Suprapubic skin (tissue), 4 donors: Measurements from ENCODE around the gene UBQLN4. TPM values are rescaled to one million over a fixed set of nuclear protein-coding genes. Genes with fewer than 3 reads are reported as not detected.

Experiments used
- DNase-seq, 2 donors: peaks; one replicate each; pipeline ENCODE4 v3.0.0-alpha.2; 2019; ENCODE audit warnings: low spot score in 2 of 2
- H3K27ac ChIP-seq: fragments of 200-600 bp; sonication (generic); one replicate; pipeline ENCODE4 v1.5.1; 2019
- H3K27me3 ChIP-seq: fragments of 200-600 bp; sonication (generic); one replicate; pipeline ENCODE4 v1.5.1; 2019
- H3K36me3 ChIP-seq: fragments of 200-600 bp; sonication (generic); one replicate; pipeline ENCODE4 v1.5.1; 2019
- H3K4me1 ChIP-seq: fragments of 200-600 bp; sonication (generic); one replicate; pipeline ENCODE4 v1.5.1; 2019
- H3K4me3 ChIP-seq: fragments of 200-600 bp; sonication (generic); one replicate; pipeline ENCODE4 v1.5.1; 2019; ENCODE audit warnings: mild to moderate bottlenecking
- H3K9me3 ChIP-seq: fragments of 200-600 bp; sonication (generic); one replicate; pipeline ENCODE4 v1.5.1; 2019
- CTCF ChIP-seq, 2 donors: fragments of 200-600 bp in 1 of 2; fragments of 450-650 bp in 1 of 2; sonication (generic) in 1 of 2; IDR thresholded peaks; one replicate each; pipeline ENCODE4 v1.5.1; 2016 to 2019; ENCODE audit warnings: antibody characterized with exemption in 2 of 2, mild to moderate bottlenecking in 1 of 2, moderate library complexity in 1 of 2
- EP300 ChIP-seq: sonication (generic); formaldehyde crosslinking; IDR thresholded peaks from one replicate; pipeline ENCODE4 v1.6.1; 2017; ENCODE audit warnings: antibody characterized with exemption
- POLR2A ChIP-seq, 2 donors: fragments of 450-650 bp; IDR thresholded peaks; one replicate each; pipeline ENCODE4 v1.6.1; 2017; ENCODE audit warnings: antibody characterized with exemption in 2 of 2, mild to moderate bottlenecking in 2 of 2, moderate library complexity in 2 of 2
- POLR2AphosphoS5 ChIP-seq, 3 donors: sonication (generic); formaldehyde crosslinking; IDR thresholded peaks; one replicate each; pipeline ENCODE4 v1.6.1; 2017; ENCODE audit warnings: antibody characterized with exemption in 3 of 3
- WGBS: methylation state at CpG from one replicate; pipeline ENCODE4 v1.1.5; 2018; 5-methylcytosine and 5-hydroxymethylcytosine counted together
- total RNA-seq, 4 donors: library from RNA; depleted of rRNA; stranded (reverse); fragments of >200 nt; gene quantifications; one replicate each; pipeline ENCODE4 v1.1.0, GENCODE V29; 2016

The UBQLN4 gene
- total RNA-seq, 4 donors from 2014 or later: 32.7 to 42.7 (median 39.8) TPM

GRCh38 chr1:156009404-156009803 is 44.2 kb downstream of the UBQLN4 start:
- TF ChIP-seq EP300: no peak
- TF ChIP-seq CTCF (IDR thresholded peaks at IDR 0.05): no peak
- TF ChIP-seq POLR2A (IDR thresholded peaks at IDR 0.05): no peak
- H3K27ac ChIP-seq: no peak overlapping the region
- H3K4me3 ChIP-seq: no peak overlapping the region
- H3K36me3 ChIP-seq: peaks cover 69% of the 10 kb centered on the region
- no peaks in the 10 kb centered on the region for H3K27me3 ChIP-seq
- H3K9me3 ChIP-seq: no peaks in the 10 kb centered on the region
- WGBS: 44% methylated on average over 3 of the region's 3 CpGs
- H3K4me1 ChIP-seq: no peaks in the 10 kb centered on the region
- no peak for DNase-seq

DNA sequence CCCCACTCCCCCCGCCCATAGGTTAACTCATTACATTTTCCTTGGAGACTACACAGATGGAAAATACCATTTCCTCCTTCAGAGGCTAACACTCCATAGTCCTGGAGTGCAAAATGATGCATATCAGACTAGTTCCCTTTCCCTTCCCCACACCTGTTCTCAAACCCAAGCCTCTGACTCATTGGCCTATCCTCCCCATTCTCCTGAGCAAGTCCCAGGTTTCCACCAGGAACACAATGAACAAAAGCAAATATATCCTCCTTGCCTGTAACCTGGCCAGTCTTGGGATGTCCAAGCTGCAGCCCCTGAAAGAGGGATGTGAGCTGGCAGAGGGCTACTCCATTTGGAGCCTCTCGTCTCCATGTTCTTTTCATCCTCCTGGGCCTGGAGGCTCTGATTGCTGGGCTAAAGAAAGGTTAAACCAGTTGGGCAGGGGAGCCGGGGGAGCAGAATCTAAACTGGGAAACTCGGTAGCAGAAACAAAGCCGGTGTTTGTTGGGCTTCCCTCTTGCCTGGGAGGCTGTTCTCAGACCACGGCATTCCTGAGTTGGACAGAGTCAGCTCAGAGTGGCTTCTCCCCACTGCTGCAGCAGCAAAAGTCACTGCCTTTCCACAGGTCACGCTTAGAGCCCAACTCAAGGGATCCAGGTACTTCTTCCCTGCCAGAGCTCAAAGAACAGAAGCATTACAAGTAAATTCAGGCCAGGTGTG is 46.8 kb downstream of the UBQLN4 start:
- peaks cover 43% of the 10 kb centered on the region for H3K36me3 ChIP-seq
- peak overlapping the region; percentile 31 for H3K27ac ChIP-seq
- TF ChIP-seq CTCF (IDR thresholded peaks at IDR 0.05) (no peak), POLR2A (IDR thresholded peaks at IDR 0.05) (no peak), POLR2AphosphoS5 (IDR thresholded peaks at IDR 0.05) (no peak), EP300 (no peak)
- no peak overlapping the region for H3K4me3 ChIP-seq
- DNase-seq: no peak
- H3K9me3 ChIP-seq: no peaks in the 10 kb centered on the region
- 75% methylated on average over 2 of the region's 7 CpGs for WGBS
- H3K27me3 ChIP-seq: no peaks in the 10 kb centered on the region
- H3K4me1 ChIP-seq: peaks cover 6% of the 10 kb centered on the region

DNA sequence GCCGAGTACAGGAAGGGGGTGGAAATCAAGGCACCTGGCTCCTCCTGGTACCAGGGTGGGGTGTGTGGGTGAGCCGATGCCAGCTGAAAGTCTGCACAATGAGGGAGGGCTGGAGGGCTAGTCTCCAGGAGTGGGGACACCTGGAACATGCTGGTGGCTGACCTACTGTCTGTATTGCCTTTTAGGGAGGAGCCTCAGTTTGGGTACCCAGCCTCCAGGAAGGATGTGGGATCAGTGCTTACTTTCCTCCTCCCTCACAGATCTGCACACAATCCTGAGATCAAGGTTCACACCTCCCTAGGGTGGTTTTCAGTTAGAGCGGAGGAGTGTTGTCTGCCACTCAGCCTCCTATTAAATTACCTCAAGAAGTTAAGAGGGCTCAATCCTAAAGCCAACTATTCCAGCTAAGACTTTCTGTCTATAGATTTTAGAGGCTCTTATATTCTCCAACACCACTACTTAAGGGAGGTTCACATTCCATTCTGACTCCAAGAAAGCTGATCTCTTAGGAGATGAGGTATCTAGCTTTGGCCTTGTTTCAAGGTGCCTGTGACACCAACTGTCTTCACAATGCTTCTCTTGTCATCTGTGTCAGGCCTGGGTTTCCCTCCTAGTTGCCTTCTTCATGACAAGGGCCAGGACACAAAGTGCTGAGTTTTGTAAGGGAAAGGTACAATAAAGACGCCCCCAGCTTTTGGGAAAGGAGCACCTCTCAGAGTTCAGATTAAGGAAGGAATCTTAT is 48.6 kb downstream of the UBQLN4 start:
- no peak for TF ChIP-seq CTCF (IDR thresholded peaks at IDR 0.05)
- TF ChIP-seq POLR2AphosphoS5 (IDR thresholded peaks at IDR 0.05): no peak
- TF ChIP-seq EP300: no peak
- no peak for TF ChIP-seq POLR2A (IDR thresholded peaks at IDR 0.05)
- Histone ChIP-seq H3K4me1 (peaks cover 18% of the 10 kb centered on the region), H3K9me3 (no peaks in the 10 kb centered on the region), H3K4me3 (no peak overlapping the region), H3K27ac (no peak overlapping the region), H3K27me3 (no peaks in the 10 kb centered on the region), H3K36me3 (peaks cover 25% of the 10 kb centered on the region)
- no peak for DNase-seq
- WGBS: 75% methylated on average over 4 of the region's 4 CpGs

- Histone ChIP-seq H3K27ac (no peak overlapping the region), H3K9me3 (no peaks in the 10 kb centered on the region), H3K4me1 (peaks cover 18% of the 10 kb centered on the region), H3K4me3 (no peak overlapping the region), H3K36me3 (peaks cover 14% of the 10 kb centered on the region), H3K27me3 (no peaks in the 10 kb centered on the region)
- 74% methylated on average over 2 of the region's 2 CpGs for WGBS
- no peak for DNase-seq
- TF ChIP-seq EP300 (no peak), POLR2A (IDR thresholded peaks at IDR 0.05) (no peak), CTCF (IDR thresholded peaks at IDR 0.05) (no peak), POLR2AphosphoS5 (IDR thresholded peaks at IDR 0.05) (no peak)
Observed at GRCh38 chr1:156003923-156004188, 49.7 kb downstream of the UBQLN4 start.

- TF ChIP-seq POLR2A (IDR thresholded peaks at IDR 0.05) (no peak), CTCF (IDR thresholded peaks at IDR 0.05) (no peak), POLR2AphosphoS5 (IDR thresholded peaks at IDR 0.05) (no peak), EP300 (no peak)
- Histone ChIP-seq H3K27me3 (no peaks in the 10 kb centered on the region), H3K4me3 (no peak overlapping the region), H3K4me1 (peaks cover 18% of the 10 kb centered on the region), H3K27ac (no peak overlapping the region), H3K9me3 (no peaks in the 10 kb centered on the region), H3K36me3 (peaks cover 6% of the 10 kb centered on the region)
- WGBS: 58% methylated on average over 3 of the region's 3 CpGs
- no peak for DNase-seq
Observed at GRCh38 chr1:156002188-156002911, 51.2 kb downstream of the UBQLN4 start.
